Middle frontal gyrus (tissue), 1 donor: ENCODE data around the gene LAMC1.

Source experiments
- DNase-seq: peaks from one replicate; pipeline ENCODE4 v3.0.0-alpha.2; 2015; ENCODE audit warnings: low spot score; ENCODE audit errors: extremely low spot score

Gene LAMC1

DNA sequence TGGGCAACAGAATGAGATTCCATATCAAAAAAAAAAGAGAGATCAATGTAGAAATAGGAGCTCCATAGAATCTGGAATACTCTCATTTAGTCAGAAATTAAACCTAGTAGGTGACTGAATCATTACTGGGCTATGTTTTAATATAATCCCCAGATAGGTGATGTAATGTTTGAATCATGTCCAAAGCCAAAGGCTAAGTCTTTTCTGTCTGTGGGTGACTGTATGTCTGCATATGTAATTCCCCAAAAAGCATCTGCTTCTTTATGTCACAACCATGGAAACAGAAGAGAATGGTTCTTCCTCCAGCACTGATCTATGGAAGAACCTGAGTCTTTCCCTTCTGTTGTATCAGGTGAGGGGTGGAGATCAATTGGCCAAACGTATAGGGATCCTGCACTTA lies 168.6 kb downstream of the LAMC1 start:
- no peak for DNase-seq

DNA sequence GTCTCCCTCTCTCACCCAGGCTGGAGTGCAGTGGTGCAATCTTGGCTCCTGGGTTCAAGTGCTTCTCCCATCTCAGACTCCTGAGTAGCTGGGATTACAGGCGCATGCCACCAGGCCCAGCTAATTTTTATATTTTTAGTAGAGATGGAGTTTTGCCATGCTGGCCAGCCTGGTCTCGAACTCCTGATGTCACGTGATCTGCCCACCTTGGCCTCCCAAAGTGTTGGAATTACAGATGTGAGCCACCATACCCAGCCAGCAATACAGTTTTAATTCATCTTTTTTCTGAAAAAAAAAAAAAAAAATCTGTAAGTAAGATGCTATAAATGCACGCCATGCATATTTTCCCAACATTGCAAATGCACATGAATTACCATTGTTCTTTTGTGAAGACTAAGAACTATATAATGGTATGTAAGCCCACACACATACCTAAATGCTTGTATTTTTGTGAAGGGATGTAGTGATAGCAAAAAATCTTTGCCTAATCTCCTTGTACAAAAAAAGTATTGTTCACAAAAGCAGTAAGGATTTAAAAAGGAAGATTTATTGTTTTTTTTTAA lies 170.8 kb downstream of the LAMC1 start:
- DNase-seq: no peak

DNA sequence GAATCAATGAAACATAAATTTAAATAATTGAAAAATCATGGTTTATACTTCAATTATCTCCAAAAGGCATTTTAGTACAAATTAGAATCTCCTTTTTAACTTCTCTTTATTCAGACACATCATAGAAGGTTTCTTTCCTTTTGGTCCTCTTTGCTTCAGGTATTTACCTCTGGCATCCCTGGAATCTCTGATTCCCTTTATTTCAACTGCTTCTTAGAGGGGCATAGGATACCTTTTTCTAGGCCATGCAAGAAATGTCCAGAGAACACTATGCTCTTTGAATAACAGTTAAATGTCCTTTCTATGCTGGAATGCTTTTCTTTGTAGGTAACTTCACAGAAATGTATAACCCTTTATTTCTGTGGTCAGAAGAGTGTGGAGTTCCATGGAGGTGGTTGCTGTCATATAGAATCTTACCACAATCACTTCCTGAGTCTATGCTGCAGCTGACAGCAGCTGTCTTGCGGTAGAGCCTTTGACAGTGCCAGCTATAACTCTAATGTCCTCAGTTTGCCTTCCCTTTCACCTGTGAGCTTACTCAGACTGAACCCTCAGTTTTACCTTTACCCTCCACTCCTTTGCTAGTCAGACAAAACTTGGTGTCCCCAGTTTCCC lies 171.4 kb downstream of the LAMC1 start:
- no peak for DNase-seq

DNA sequence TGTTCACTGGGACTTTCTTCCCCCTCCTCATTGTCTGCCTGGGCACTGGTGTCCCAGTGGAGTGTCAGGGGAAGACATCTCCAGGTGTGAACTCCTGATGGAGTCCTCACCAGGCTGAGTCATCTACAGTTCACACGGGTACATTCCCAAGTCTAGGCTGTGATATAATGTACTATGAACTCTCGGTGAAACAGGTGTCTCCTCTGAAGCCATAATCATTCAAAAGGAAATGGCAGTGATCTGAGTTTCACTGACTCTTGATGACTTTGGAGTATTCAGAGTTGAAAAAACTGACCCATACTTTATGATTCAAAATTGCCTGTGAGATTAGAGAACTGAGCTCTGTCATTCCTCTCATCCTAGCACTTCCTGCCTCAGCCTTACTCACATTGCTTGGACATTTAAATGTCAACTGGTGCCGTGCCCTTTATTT lies 171.9 kb downstream of the LAMC1 start:
- no peak for DNase-seq
